SK-N-SH (cell line): ENCODE data around the gene SBSN. TPM values are rescaled to one million over a fixed set of nuclear protein-coding genes. Genes with fewer than 3 reads are reported as not detected.

ENCODE experiments used
- CTCF ChIA-PET: fragments of 300-600, 350-600 bp; formaldehyde crosslinking; extraction: SDS; loops from one replicate; lab custom pipeline; 2021; lab: Yijun Ruan, JAX
- POLR2A ChIA-PET: fragments of 350-600 bp; sonication (Branson Sonifier 250); formaldehyde crosslinking; extraction: SDS; loops from one replicate; lab custom pipeline; 2020; ENCODE audit warnings: antibody characterized with exemption, inconsistent platforms; lab: Yijun Ruan, JAX
- DNase-seq: peaks from one replicate; pipeline ENCODE4 v3.0.0; 2012
- H2AFZ ChIP-seq: fragments of 200-600 bp; sonication (generic); 2 replicates; pipeline ENCODE4 v1.8.1; 2016; ENCODE audit warnings: antibody characterized with exemption, mild to moderate bottlenecking, low read depth
- H3F3A ChIP-seq: fragments of 200-600 bp; sonication (generic); replicated peaks from 2 replicates; pipeline ENCODE3; 2016; ENCODE audit warnings: antibody characterized with exemption, mild to moderate bottlenecking; ENCODE audit not compliant: insufficient read depth
- H3K27ac ChIP-seq, 2 experiments: fragments of 200-500 bp in 1 of 2; fragments of 200-600 bp in 1 of 2; sonication (Bioruptor generic) in 1 of 2; sonication (generic), shearing (Covaris generic) in 1 of 2; 2 replicates each; pipeline versions ENCODE4 v1.5.1 to v1.6.1; 2014 to 2016; ENCODE audit warnings: low read depth in 2 of 2, inconsistent platforms in 1 of 2, low read length in 1 of 2, mild to moderate bottlenecking in 1 of 2, mixed read lengths in 1 of 2
- H3K27me3 ChIP-seq: fragments of 200-600 bp; sonication (generic), shearing (Covaris generic); 2 replicates; pipeline ENCODE4 v1.6.1; 2016; ENCODE audit warnings: mixed run types; ENCODE audit not compliant: insufficient read depth
- H3K36me3 ChIP-seq, 2 experiments: fragments of 200-500 bp in 1 of 2; fragments of 200-600 bp in 1 of 2; sonication (Bioruptor generic) in 1 of 2; sonication (generic) in 1 of 2; replicated peaks in 1 of 2; 2 replicates each; pipeline versions ENCODE3 to v1.5.1; 2014 to 2016; ENCODE audit warnings: low read length in 1 of 2, mild to moderate bottlenecking in 1 of 2; ENCODE audit not compliant: insufficient read depth in 2 of 2, control insufficient read depth in 1 of 2
- H3K4me1 ChIP-seq, 2 experiments: fragments of 200-500 bp in 1 of 2; fragments of 200-600 bp in 1 of 2; sonication (Bioruptor generic) in 1 of 2; sonication (generic), shearing (Covaris generic) in 1 of 2; 2 replicates each; pipeline versions ENCODE4 v1.5.1 to v1.6.1; 2014 to 2016; ENCODE audit warnings: low read depth in 1 of 2, low read length in 1 of 2, mixed run types in 1 of 2; ENCODE audit not compliant: insufficient read depth in 2 of 2, control insufficient read depth in 1 of 2
- H3K4me2 ChIP-seq: fragments of 200-600 bp; sonication (generic), shearing (Covaris generic); 2 replicates; pipeline ENCODE4 v1.6.1; 2017; ENCODE audit warnings: mixed run types
- H3K4me3 ChIP-seq, 2 experiments: fragments of 200-500 bp in 1 of 2; fragments of 200-600 bp in 1 of 2; sonication (Bioruptor generic) in 1 of 2; sonication (generic), shearing (Covaris generic) in 1 of 2; 2 replicates each; pipeline versions ENCODE4 v1.5.1 to v1.8.1; 2014 to 2016; ENCODE audit warnings: low read depth in 2 of 2, inconsistent platforms in 1 of 2, low read length in 1 of 2, mild to moderate bottlenecking in 1 of 2, mixed read lengths in 1 of 2, moderate library complexity in 1 of 2
- H3K79me2 ChIP-seq: fragments of 200-600 bp; sonication (generic); 2 replicates; pipeline ENCODE4 v1.8.1; 2017; ENCODE audit warnings: mild to moderate bottlenecking; ENCODE audit not compliant: insufficient read depth
- H3K9ac ChIP-seq: fragments of 200-600 bp; sonication (generic); 2 replicates; pipeline ENCODE4 v1.6.1; 2017; ENCODE audit warnings: mixed run types
- H3K9me2 ChIP-seq: fragments of 200-600 bp; sonication (generic); 2 replicates; pipeline ENCODE4 v1.6.1; 2017; ENCODE audit warnings: mixed run types
- H3K9me3 ChIP-seq: fragments of 200-600 bp; sonication (generic); 2 replicates; pipeline ENCODE4 v1.6.1; 2017; ENCODE audit warnings: mixed run types, mild to moderate bottlenecking, moderate library complexity
- H4K20me1 ChIP-seq: fragments of 200-600 bp; sonication (generic); 2 replicates; pipeline ENCODE4 v1.6.1; 2017; ENCODE audit warnings: mild to moderate bottlenecking, mixed run types; ENCODE audit not compliant: insufficient read depth
- CHD2 ChIP-seq: fragments of 150-350 bp; IDR thresholded peaks from 2 replicates; pipeline ENCODE4 v1.6.1; 2018; ENCODE audit warnings: low read length; ENCODE audit not compliant: partially characterized antibody
- EP300 ChIP-seq, 2 experiments: IDR thresholded peaks; 2 replicates each; pipeline versions ENCODE4 v1.4.0 to v1.6.1; 2012; ENCODE audit warnings: borderline replicate concordance in 1 of 2, low read depth in 1 of 2, low read length in 1 of 2
- EZH2phosphoT487 ChIP-seq: fragments of 200-600 bp; sonication (generic); IDR thresholded peaks from 2 replicates; pipeline ENCODE4 v1.6.1; 2017; ENCODE audit warnings: low read depth, mixed run types, mild to moderate bottlenecking, antibody characterized with exemption, moderate library complexity, borderline replicate concordance
- FOSL2 ChIP-seq: IDR thresholded peaks from 2 replicates; pipeline ENCODE4 v1.4.0; 2012; ENCODE audit warnings: low read depth, mild to moderate bottlenecking, moderate library complexity, borderline replicate concordance
- FOXJ3 ChIP-seq: sonication (generic); formaldehyde crosslinking; IDR thresholded peaks from 2 replicates; pipeline ENCODE4 v1.5.1; 2020; ENCODE audit warnings: mild to moderate bottlenecking, missing genetic modification reagents
- GABPA ChIP-seq: IDR thresholded peaks from 2 replicates; pipeline ENCODE4 v1.4.0; 2012; ENCODE audit warnings: low read depth, mild to moderate bottlenecking
- JUND ChIP-seq: IDR thresholded peaks from 2 replicates; pipeline ENCODE4 v1.4.0; 2012
- MEF2A ChIP-seq: IDR thresholded peaks from 2 replicates; pipeline ENCODE4 v1.4.0; 2012; ENCODE audit warnings: low read depth, borderline replicate concordance
- MXI1 ChIP-seq: IDR thresholded peaks from 2 replicates; pipeline ENCODE4 v1.6.1; 2012; ENCODE audit warnings: mild to moderate bottlenecking, low read depth, low read length, improper control_type of control experiment
- NRF1 ChIP-seq: IDR thresholded peaks from 2 replicates; pipeline ENCODE4 v1.6.1; 2012; ENCODE audit warnings: low read depth, mild to moderate bottlenecking, low read length
- POLR2AphosphoS5 ChIP-seq: IDR thresholded peaks from 2 replicates; pipeline ENCODE4 v1.6.1; 2012; ENCODE audit warnings: low read depth, low read length
- RAD21 ChIP-seq: IDR thresholded peaks from 2 replicates; pipeline ENCODE4 v1.6.1; 2012; ENCODE audit warnings: mild to moderate bottlenecking, low read length
- RCOR1 ChIP-seq: fragments of 150-350 bp; IDR thresholded peaks from 2 replicates; pipeline ENCODE4 v1.6.1; 2017; ENCODE audit warnings: antibody characterized with exemption, low read length
- RXRA ChIP-seq: IDR thresholded peaks from 2 replicates; pipeline ENCODE4 v1.4.0; 2012; ENCODE audit warnings: low read depth, mild to moderate bottlenecking, borderline replicate concordance
- SIN3A ChIP-seq: IDR thresholded peaks from 2 replicates; pipeline ENCODE4 v1.6.1; 2012; ENCODE audit warnings: low read depth, mild to moderate bottlenecking, low read length, moderate library complexity, borderline replicate concordance
- SMC3 ChIP-seq: IDR thresholded peaks from 2 replicates; pipeline ENCODE4 v1.6.1; 2012; ENCODE audit warnings: low read depth, low read length, improper control_type of control experiment
- TAF1 ChIP-seq: IDR thresholded peaks from 2 replicates; pipeline ENCODE4 v1.6.1; 2012; ENCODE audit warnings: low read depth, mild to moderate bottlenecking, low read length, moderate library complexity, borderline replicate concordance
- TCF12 ChIP-seq: IDR thresholded peaks from 2 replicates; pipeline ENCODE4 v1.4.0; 2012
- YY1 ChIP-seq: IDR thresholded peaks from 2 replicates; pipeline ENCODE4 v1.4.0; 2012; ENCODE audit warnings: low read depth, mild to moderate bottlenecking
- WGBS: methylation state at CpG from one replicate; pipeline ENCODE4 v1.1.6; 2017; ENCODE audit warnings: low lambda C conversion rate; 5-methylcytosine and 5-hydroxymethylcytosine counted together
- polyA plus RNA-seq, 3 experiments: library from polyadenylated mRNA; depleted of rRNA; stranded (reverse); fragments of >200 nt; gene quantifications; 2 replicates each; pipeline ENCODE4 v1.2.3, GENCODE V29; 2012
- TF ChIP-seq, protein P1 (sequence below): fragments of 150-350 bp; IDR thresholded peaks from 2 replicates; pipeline ENCODE4 v1.6.1; 2017; ENCODE audit warnings: antibody characterized with exemption, low read length, low read depth, borderline replicate concordance
- TF ChIP-seq, protein P2 (sequence below): IDR thresholded peaks from 2 replicates; pipeline ENCODE4 v1.4.0; 2012; ENCODE audit warnings: low read depth, borderline replicate concordance

SBSN gene
- polyA plus RNA-seq, 1 of the 3 experiments (the other 2 are of a cell fraction) = 0.25 TPM

DNA sequence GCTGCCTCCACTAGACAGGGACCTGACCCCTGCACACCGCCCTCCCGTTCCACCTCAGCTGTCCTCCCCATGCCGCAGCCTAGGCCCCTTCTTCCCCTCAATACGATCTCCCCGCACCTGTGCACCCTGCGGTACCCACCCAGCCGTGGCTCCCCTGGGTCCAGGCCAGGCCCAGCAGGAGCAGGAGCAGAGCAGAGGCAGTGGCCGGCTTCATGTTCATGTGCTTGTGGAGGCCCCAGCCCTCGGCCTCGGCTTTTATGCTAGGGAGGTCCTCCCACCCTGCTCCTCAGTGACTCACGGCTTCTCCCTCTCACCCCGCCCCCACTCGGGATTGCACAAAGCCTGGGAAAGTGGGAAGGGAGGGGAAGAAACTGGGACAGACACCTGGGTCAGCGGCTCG lies 26.4 kb downstream of the SBSN start:
- H3K9me2 ChIP-seq = no peaks in the 10 kb centered on the region
- no peak overlapping the region for H3K4me3 ChIP-seq
- no peaks in the 10 kb centered on the region for H3K36me3 ChIP-seq
- CTCF ChIA-PET = interaction anchor here (1.0 to 1.9 kb wide), 4 partner anchors 9 to 152 kb away, joined by 3 to 12 read pairs (median 8); no protein-coding TSS in a partner anchor
- TF ChIP-seq SMC3 = no peak
- no peak for TF ChIP-seq FOXJ3 (CRISPR knock-in tag)
- TF ChIP-seq, protein P1, sequence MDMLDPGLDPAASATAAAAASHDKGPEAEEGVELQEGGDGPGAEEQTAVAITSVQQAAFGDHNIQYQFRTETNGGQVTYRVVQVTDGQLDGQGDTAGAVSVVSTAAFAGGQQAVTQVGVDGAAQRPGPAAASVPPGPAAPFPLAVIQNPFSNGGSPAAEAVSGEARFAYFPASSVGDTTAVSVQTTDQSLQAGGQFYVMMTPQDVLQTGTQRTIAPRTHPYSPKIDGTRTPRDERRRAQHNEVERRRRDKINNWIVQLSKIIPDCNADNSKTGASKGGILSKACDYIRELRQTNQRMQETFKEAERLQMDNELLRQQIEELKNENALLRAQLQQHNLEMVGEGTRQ = no peak
- TF ChIP-seq MEF2A = no peak
- TF ChIP-seq CHD2 = no peak
- no peak for TF ChIP-seq EP300 (IDR thresholded peaks at IDR 0.05; ENCODE audit: borderline replicate concordance in 1 of 2, low read depth in 1 of 2, low read length in 1 of 2)
- no peak for TF ChIP-seq TAF1
- TF ChIP-seq MXI1 = no peak
- TF ChIP-seq FOSL2 = no peak
- no peak for TF ChIP-seq EZH2phosphoT487
- no peak for TF ChIP-seq TCF12
- no peak for TF ChIP-seq NRF1
- no peak for TF ChIP-seq RCOR1
- no peak for TF ChIP-seq RAD21
- no peaks in the 10 kb centered on the region for H3K9me3 ChIP-seq
- H3K4me1 ChIP-seq = no peaks in the 10 kb centered on the region
- H4K20me1 ChIP-seq = no peaks in the 10 kb centered on the region
- no peak overlapping the region for H3K9ac ChIP-seq
- no peak for DNase-seq
- H2AFZ ChIP-seq = no peak overlapping the region
- H3K27ac ChIP-seq = no peak overlapping the region
- WGBS = 26% methylated on average over 12 of the region's 15 CpGs
- peaks cover 97% of the 10 kb centered on the region for H3K27me3 ChIP-seq
- POLR2A ChIA-PET = no interaction called here
- no peaks in the 10 kb centered on the region for H3F3A ChIP-seq
- no peaks in the 10 kb centered on the region for H3K79me2 ChIP-seq
- H3K4me2 ChIP-seq = no peak overlapping the region

DNA sequence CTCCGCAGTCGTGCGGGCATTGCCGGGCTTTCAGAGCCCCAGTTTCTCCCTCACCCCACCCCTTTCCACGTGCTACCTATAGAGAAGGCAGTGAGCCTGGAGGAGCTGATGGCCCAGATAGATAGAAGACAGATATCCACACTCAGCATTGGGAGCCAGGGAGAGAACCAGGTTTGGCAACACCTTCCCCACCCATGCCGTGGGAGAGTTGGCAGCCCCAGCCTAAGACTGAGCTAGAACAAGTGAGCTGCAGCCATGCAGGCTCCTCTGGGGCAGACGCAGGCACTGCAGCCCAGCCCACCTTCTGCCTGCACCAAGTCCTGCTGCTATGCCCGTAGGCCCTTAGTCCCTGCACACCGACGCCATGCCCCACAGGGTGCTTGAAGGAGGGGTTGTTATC lies 27.5 kb downstream of the SBSN start:
- Histone ChIP-seq H3F3A (no peaks in the 10 kb centered on the region), H3K9me3 (no peaks in the 10 kb centered on the region), H3K9ac (no peak overlapping the region), H3K9me2 (no peaks in the 10 kb centered on the region), H3K27me3 (peaks cover 92% of the 10 kb centered on the region), H3K27ac (no peak overlapping the region), H3K4me3 (no peak overlapping the region), H3K36me3 (no peaks in the 10 kb centered on the region), H4K20me1 (no peaks in the 10 kb centered on the region), H3K4me1 (no peaks in the 10 kb centered on the region), H3K79me2 (no peaks in the 10 kb centered on the region), H3K4me2 (no peak overlapping the region), H2AFZ (no peak overlapping the region)
- no peak for TF ChIP-seq POLR2AphosphoS5
- no peak for TF ChIP-seq TAF1
- no peak for TF ChIP-seq FOXJ3 (CRISPR knock-in tag)
- no peak for TF ChIP-seq JUND
- TF ChIP-seq NRF1 = no peak
- no peak for TF ChIP-seq RXRA
- no peak for TF ChIP-seq YY1
- no peak for TF ChIP-seq CHD2
- TF ChIP-seq, protein P2, sequence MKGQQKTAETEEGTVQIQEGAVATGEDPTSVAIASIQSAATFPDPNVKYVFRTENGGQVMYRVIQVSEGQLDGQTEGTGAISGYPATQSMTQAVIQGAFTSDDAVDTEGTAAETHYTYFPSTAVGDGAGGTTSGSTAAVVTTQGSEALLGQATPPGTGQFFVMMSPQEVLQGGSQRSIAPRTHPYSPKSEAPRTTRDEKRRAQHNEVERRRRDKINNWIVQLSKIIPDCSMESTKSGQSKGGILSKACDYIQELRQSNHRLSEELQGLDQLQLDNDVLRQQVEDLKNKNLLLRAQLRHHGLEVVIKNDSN = no peak
- TF ChIP-seq GABPA = no peak
- no peak for TF ChIP-seq EZH2phosphoT487
- TF ChIP-seq SIN3A = no peak
- no peak for DNase-seq
- 39% methylated on average over 10 of the region's 10 CpGs for WGBS
- ChIA-PET POLR2A (no interaction called here), CTCF (interaction anchor here (1.4 to 1.9 kb wide), 2 partner anchors 10 to 148 kb away, joined by 7 to 12 read pairs; no protein-coding TSS in a partner anchor)
